Testis (tissue), 3 donors: ENCODE data around the gene IFNL1. TPM values are rescaled to one million over a fixed set of nuclear protein-coding genes. Genes with fewer than 3 reads are reported as not detected.
"Not testable (repeated sequence)": the region's sequence is repeated elsewhere in the genome, so short reads cannot be mapped to it uniquely, and the experiment has no call there.

Experiments
- DNase-seq: peaks from one replicate; pipeline ENCODE4 v3.0.0-alpha.2; 2019
- H3K27ac ChIP-seq, 2 donors: fragments of 200-600 bp; sonication (generic); one replicate each; pipeline ENCODE4 v1.5.1; 2019
- H3K27me3 ChIP-seq: fragments of 200-600 bp; sonication (generic); one replicate; pipeline ENCODE4 v1.5.1; 2019
- H3K36me3 ChIP-seq: fragments of 200-600 bp; sonication (generic); one replicate; pipeline ENCODE4 v1.5.1; 2017; ENCODE audit warnings: low read depth; ENCODE audit errors: missing control alignments
- H3K4me1 ChIP-seq: fragments of 200-600 bp; sonication (generic); one replicate; pipeline ENCODE4 v1.5.1; 2019
- H3K4me3 ChIP-seq, 2 donors: fragments of 200-600 bp; sonication (generic); one replicate each; pipeline ENCODE4 v1.5.1; 2017 to 2019
- H3K9me3 ChIP-seq: fragments of 200-600 bp; sonication (generic); one replicate; pipeline ENCODE4 v1.5.1; 2017
- CTCF ChIP-seq, 3 experiments: fragments of 450-650 bp in 2 of 3; fragments of 200-600 bp in 1 of 3; sonication (generic) in 1 of 3; IDR thresholded peaks; one replicate each; pipeline ENCODE4 v1.5.1; 2016 to 2019; ENCODE audit warnings: antibody characterized with exemption in 3 of 3, mild to moderate bottlenecking in 2 of 3, moderate library complexity in 1 of 3
- POLR2A ChIP-seq: fragments of 450-650 bp; IDR thresholded peaks from one replicate; pipeline ENCODE4 v1.6.1; 2017; ENCODE audit warnings: antibody characterized with exemption, mild to moderate bottlenecking, moderate library complexity
- WGBS, 2 donors: methylation state at CpG; one replicate each; pipeline ENCODE4 v1.1.5; 2018; 5-methylcytosine and 5-hydroxymethylcytosine counted together
- intact Hi-C: fragments of 100-400 bp; cut with DNase I; formaldehyde crosslinking; loops from one replicate; pipeline ENCODE4 v1.15.1; 2023; ENCODE audit warnings: low total_unique reads
- polyA plus RNA-seq: library from polyadenylated mRNA; stranded (reverse); fragments of 350-450 nt; fragmentation: Illumina TruSeq; extraction: RNeasy Lipid Tissue Mini Kit (QIAGEN cat#74804); gene quantifications from one replicate; pipeline ENCODE4 v1.2.3, GENCODE V29; 2014; ENCODE audit warnings: low read depth, low replicate concordance; ENCODE audit not compliant: insufficient read depth
- total RNA-seq, 2 donors: library from RNA; depleted of rRNA; stranded (reverse); fragments of >200 nt; gene quantifications; one replicate each; pipeline ENCODE4 v1.2.3, GENCODE V29; 2016

IFNL1 gene
- total and polyA plus RNA-seq, 3 donors from 2014 or later = not detected

GRCh38 chr19:39327363-39328045, 31.3 kb downstream of the IFNL1 start:
- no peak for TF ChIP-seq CTCF (IDR thresholded peaks at IDR 0.05)
- TF ChIP-seq POLR2A = no peak
- H3K4me1 ChIP-seq = peaks cover 8% of the 10 kb centered on the region
- H3K27me3 ChIP-seq = no peaks in the 10 kb centered on the region
- no peaks in the 10 kb centered on the region for H3K9me3 ChIP-seq
- H3K27ac ChIP-seq = no peak overlapping the region
- intact Hi-C loops = loop anchor here (5.0 kb wide), 1 partner anchor 200 kb away; the partner anchor contains the start of gene PAK4
- 29 to 37% methylated on average over 16 of the region's 16 CpGs for WGBS, 2 donors
- H3K4me3 ChIP-seq = no peak overlapping the region
- H3K36me3 ChIP-seq = no peaks in the 10 kb centered on the region
- no peak for DNase-seq

DNA sequence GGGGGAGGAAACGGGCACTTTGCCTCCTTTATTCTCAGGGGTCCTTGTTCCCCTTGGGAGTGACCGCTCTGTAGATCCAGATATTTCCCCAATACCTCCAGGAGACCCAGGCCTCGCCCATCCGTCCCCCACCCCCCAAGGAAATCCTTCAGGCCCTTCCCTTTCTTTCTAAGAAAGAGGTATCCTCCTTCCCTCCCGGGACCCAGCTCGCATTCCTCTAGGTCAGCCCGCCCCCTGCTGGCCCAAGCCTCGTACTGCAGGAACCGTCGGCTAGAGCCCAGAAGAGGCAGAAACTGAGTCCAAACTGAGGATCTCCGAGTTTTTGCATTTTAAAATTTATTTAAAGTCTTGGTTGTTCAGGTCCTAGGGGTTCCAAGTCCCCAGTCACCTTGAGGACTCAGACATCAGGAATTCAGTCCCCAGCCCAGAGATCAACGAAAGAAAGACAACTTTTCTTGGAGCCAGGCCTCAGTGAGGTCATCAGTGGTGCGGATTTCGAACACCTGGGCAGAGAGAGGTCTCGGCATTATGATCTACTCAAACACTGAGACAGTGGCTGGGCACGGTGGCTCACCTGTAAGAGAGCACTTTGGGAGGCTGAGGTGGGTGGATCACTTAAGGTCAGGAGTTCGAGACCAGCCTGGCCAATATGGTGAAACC, 32.0 kb downstream of the IFNL1 start:
- Histone ChIP-seq H3K27me3 (no peaks in the 10 kb centered on the region), H3K36me3 (no peaks in the 10 kb centered on the region), H3K4me1 (peaks cover 8% of the 10 kb centered on the region), H3K27ac (no peak overlapping the region), H3K4me3 (no peak overlapping the region), H3K9me3 (no peaks in the 10 kb centered on the region)
- intact Hi-C loops = loop anchor here (5.0 kb wide), 1 partner anchor 201 kb away; the partner anchor contains the start of gene PAK4
- TF ChIP-seq CTCF (IDR thresholded peaks at IDR 0.05) (peak; percentile 94 to 98 (median 97)), POLR2A (no peak)
- WGBS, 2 donors = 20 to 23% methylated on average over 16 to 17 of the region's 17 CpGs
- peak; percentile 95 for DNase-seq

- Histone ChIP-seq H3K4me1 (peaks cover 8% of the 10 kb centered on the region), H3K27ac (no peak overlapping the region), H3K27me3 (no peaks in the 10 kb centered on the region), H3K9me3 (no peaks in the 10 kb centered on the region), H3K36me3 (no peaks in the 10 kb centered on the region), H3K4me3 (no peak overlapping the region)
- intact Hi-C loops = loop anchor here (5.0 kb wide), 1 partner anchor 203 kb away; the partner anchor contains the start of gene PAK4
- no peak for DNase-seq
- no peak for TF ChIP-seq CTCF (IDR thresholded peaks at IDR 0.05)
- no peak for TF ChIP-seq POLR2A
- WGBS, 2 donors = 88 to 92% methylated on average over 7 of the region's 7 CpGs
Observed at GRCh38 chr19:39329948-39330347, 33.7 kb downstream of the IFNL1 start.

- WGBS, 2 donors = 92% methylated on average over 7 of the region's 7 CpGs
- no peaks in the 10 kb centered on the region for H3K27me3 ChIP-seq
- peaks cover 7% of the 10 kb centered on the region for H3K4me1 ChIP-seq
- no peak overlapping the region for H3K4me3 ChIP-seq
- H3K36me3 ChIP-seq = no peaks in the 10 kb centered on the region
- TF ChIP-seq CTCF (IDR thresholded peaks at IDR 0.05) = no peak
- TF ChIP-seq POLR2A = no peak
- intact Hi-C loops = no loop called here
- no peak overlapping the region for H3K27ac ChIP-seq
- H3K9me3 ChIP-seq = no peaks in the 10 kb centered on the region
- DNase-seq = no peak
Observed at GRCh38 chr19:39332293-39332692, 36.1 kb downstream of the IFNL1 start.

DNA sequence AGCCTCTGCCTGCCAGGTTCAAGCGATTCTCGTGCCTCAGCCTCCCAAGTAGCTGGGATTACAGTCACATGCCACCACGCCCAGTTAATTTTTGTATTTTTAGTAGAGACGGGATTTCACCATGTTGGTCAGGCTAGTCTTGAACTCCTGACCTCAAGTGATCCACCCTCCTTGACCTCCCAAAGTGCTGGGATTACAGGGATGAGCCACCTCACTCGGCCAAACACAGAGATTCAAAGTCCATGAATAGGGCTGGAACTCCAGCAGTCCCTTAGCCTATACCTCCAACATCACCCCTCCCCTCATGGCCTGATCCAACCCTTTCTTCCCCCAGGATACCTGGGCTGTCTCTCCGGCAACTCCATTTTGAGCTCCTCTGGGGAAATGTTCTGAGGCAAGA, 36.5 kb downstream of the IFNL1 start:
- DNase-seq, intact Hi-C loops, H3K4me1 ChIP-seq, H3K36me3 ChIP-seq, H3K4me3 ChIP-seq, H3K27me3 ChIP-seq, H3K27ac ChIP-seq, H3K9me3 ChIP-seq: not testable (repeated sequence)
- WGBS, 2 donors = 79 to 80% methylated on average over 6 of the region's 6 CpGs
